Mesodermal cell (in vitro differentiated cells): ENCODE measurements around the gene CPNE2.

Experiments used
- H3K27ac ChIP-seq: 2 replicates; pipeline ENCODE4 v1.7.0; 2013; ENCODE audit warnings: mild to moderate bottlenecking, low read depth, low read length, moderate library complexity; ENCODE audit not compliant: severe bottlenecking
- H3K36me3 ChIP-seq: 2 replicates; pipeline ENCODE4 v1.7.1; 2013; ENCODE audit warnings: mild to moderate bottlenecking, low read length, moderate library complexity; ENCODE audit not compliant: control insufficient read depth, insufficient read depth
- H3K4me1 ChIP-seq: one replicate; pipeline ENCODE4 v1.7.1; 2013; ENCODE audit warnings: mild to moderate bottlenecking, low read length; ENCODE audit not compliant: insufficient read depth, control insufficient read depth, poor library complexity, severe bottlenecking
- H3K4me3 ChIP-seq: 2 replicates; pipeline ENCODE4 v1.7.0; 2013; ENCODE audit warnings: low read length, control low read depth, mild to moderate bottlenecking; ENCODE audit not compliant: insufficient read depth, poor library complexity, severe bottlenecking; ENCODE audit errors: extremely low read depth
- H3K9me3 ChIP-seq: 2 replicates; pipeline ENCODE4 v1.7.1; 2013; ENCODE audit warnings: mild to moderate bottlenecking, low read length, moderate library complexity; ENCODE audit not compliant: control insufficient read depth
- WGBS, 2 experiments: methylation state at CpG; one replicate each; pipeline ENCODE4 v1.1.5; 2013; ENCODE audit warnings: missing lambda C conversion rate in 2 of 2; ENCODE audit not compliant: insufficient coverage in 2 of 2; 5-methylcytosine and 5-hydroxymethylcytosine counted together

Gene CPNE2

GRCh38 chr16:57146735-57147134 lies 54.4 kb downstream of the CPNE2 start:
- Histone ChIP-seq H3K4me3 (no peak overlapping the region), H3K9me3 (no peaks in the 10 kb centered on the region), H3K4me1 (peaks cover 16% of the 10 kb centered on the region), H3K27ac (no peak overlapping the region), H3K36me3 (peaks cover 31% of the 10 kb centered on the region)
- WGBS, 2 experiments = 89 to 93% methylated on average over 5 of the region's 5 CpGs

- no peak overlapping the region for H3K4me3 ChIP-seq
- 46 to 47% methylated on average over 8 to 10 of the region's 14 CpGs for WGBS, 2 experiments
- H3K4me1 ChIP-seq = peaks cover 16% of the 10 kb centered on the region
- H3K27ac ChIP-seq = peak overlapping the region; percentile 5
- H3K36me3 ChIP-seq = peaks cover 39% of the 10 kb centered on the region
- H3K9me3 ChIP-seq = no peaks in the 10 kb centered on the region
Measured at GRCh38 chr16:57147381-57148221, 55.2 kb downstream of the CPNE2 start.

- Histone ChIP-seq H3K27ac (no peak overlapping the region), H3K4me1 (peaks cover 16% of the 10 kb centered on the region), H3K9me3 (no peaks in the 10 kb centered on the region), H3K36me3 (peaks cover 48% of the 10 kb centered on the region), H3K4me3 (no peak overlapping the region)
- WGBS, 2 experiments = 87 to 94% methylated on average over 6 of the region's 6 CpGs
Measured at GRCh38 chr16:57148481-57148880, 56.1 kb downstream of the CPNE2 start.

- H3K4me1 ChIP-seq = peaks cover 16% of the 10 kb centered on the region
Measured at GRCh38 chr16:57149391-57149790, 57.0 kb downstream of the CPNE2 start.

GRCh38 chr16:57150682-57151330 lies 58.4 kb downstream of the CPNE2 start:
- Histone ChIP-seq H3K36me3 (peaks cover 71% of the 10 kb centered on the region), H3K9me3 (no peaks in the 10 kb centered on the region), H3K4me1 (peaks cover 11% of the 10 kb centered on the region), H3K4me3 (no peak overlapping the region), H3K27ac (no peak overlapping the region)
- 88 to 94% methylated on average over 7 to 9 of the region's 9 CpGs for WGBS, 2 experiments

More at GRCh38 chr16:57149391-57149790, 57.0 kb downstream of the CPNE2 start:
- no peaks in the 10 kb centered on the region for H3K9me3 ChIP-seq
- no peak overlapping the region for H3K4me3 ChIP-seq
- peaks cover 57% of the 10 kb centered on the region for H3K36me3 ChIP-seq
- no peak overlapping the region for H3K27ac ChIP-seq
- WGBS, 2 experiments = 91 to 97% methylated on average over 8 to 9 of the region's 10 CpGs

- 68 to 78% methylated on average over 2 of the region's 2 CpGs for WGBS, 2 experiments
Measured at GRCh38 chr16:57151369-57151768, 59.0 kb downstream of the CPNE2 start.

GRCh38 chr16:57152096-57153093 lies 60.0 kb downstream of the CPNE2 start:
- Histone ChIP-seq H3K9me3 (no peaks in the 10 kb centered on the region), H3K36me3 (peaks cover 81% of the 10 kb centered on the region), H3K4me3 (no peak overlapping the region), H3K27ac (no peak overlapping the region), H3K4me1 (peaks cover 6% of the 10 kb centered on the region)
- WGBS, 2 experiments = 100% methylated on average over 2 to 3 of the region's 4 CpGs

More at GRCh38 chr16:57151369-57151768, 59.0 kb downstream of the CPNE2 start:
- H3K36me3 ChIP-seq = peaks cover 72% of the 10 kb centered on the region
- peaks cover 11% of the 10 kb centered on the region for H3K4me1 ChIP-seq
- no peak overlapping the region for H3K27ac ChIP-seq
- no peak overlapping the region for H3K4me3 ChIP-seq
- no peaks in the 10 kb centered on the region for H3K9me3 ChIP-seq

- 93 to 98% methylated on average over 2 to 4 of the region's 6 CpGs for WGBS, 2 experiments
- no peaks in the 10 kb centered on the region for H3K9me3 ChIP-seq
- H3K36me3 ChIP-seq = peaks cover 88% of the 10 kb centered on the region
- H3K27ac ChIP-seq = no peak overlapping the region
- no peak overlapping the region for H3K4me3 ChIP-seq
- H3K4me1 ChIP-seq = no peaks in the 10 kb centered on the region
Measured at GRCh38 chr16:57153841-57154240, 61.5 kb downstream of the CPNE2 start.

GRCh38 chr16:57155702-57156350 lies 63.4 kb downstream of the CPNE2 start:
- Histone ChIP-seq H3K36me3 (peaks cover 97% of the 10 kb centered on the region), H3K27ac (no peak overlapping the region), H3K9me3 (no peaks in the 10 kb centered on the region), H3K4me1 (no peaks in the 10 kb centered on the region), H3K4me3 (no peak overlapping the region)
- WGBS, 2 experiments = 93 to 100% methylated on average over 2 of the region's 6 CpGs

GRCh38 chr16:57156351-57156703 lies 63.9 kb downstream of the CPNE2 start:
- Histone ChIP-seq H3K4me1 (no peaks in the 10 kb centered on the region), H3K9me3 (no peaks in the 10 kb centered on the region), H3K27ac (no peak overlapping the region), H3K36me3 (peaks cover 93% of the 10 kb centered on the region), H3K4me3 (no peak overlapping the region)
- 70 to 94% methylated on average over 3 of the region's 4 CpGs for WGBS, 2 experiments
